ENCODE data around the gene NKAPD1. TPM values are rescaled to one million over a fixed set of nuclear protein-coding genes. Genes with fewer than 3 reads are reported as not detected.

NKAPD1 gene
- total and polyA plus RNA-seq, 2 donors (not counting 3 experiments of a cell fraction or from before 2014, with no cell fraction given): 7.2 to 16.7 TPM

GRCh38 chr11:112049777-112050176, 24.3 kb upstream of the NKAPD1 start:
- no peak overlapping the region for H2AFZ ChIP-seq (ENCODE audit: low read depth, low read length)
- no peaks in the 10 kb centered on the region for H4K20me1 ChIP-seq (replicated peaks; ENCODE audit: control insufficient read depth, extremely low read depth, insufficient read depth, low read length)
- H3K4me2 ChIP-seq (ENCODE audit: insufficient read depth, low read length): no peak overlapping the region
- peaks cover 7% of the 10 kb centered on the region for H3K79me2 ChIP-seq (ENCODE audit: control insufficient read depth, insufficient read depth, low read length)
- H3K27ac ChIP-seq (ENCODE audit: insufficient read depth, low read depth, low read length): no peak overlapping the region
- ChIA-PET POLR2A (no interaction called here), CTCF (no interaction called here)
- H3K9me3 ChIP-seq (replicated peaks; ENCODE audit: control insufficient read depth, insufficient read depth, low read length): no peaks in the 10 kb centered on the region
- FAIRE-seq: no peak
- BruUV-seq (replicated peaks): no TSS peak
- H3K36me3 ChIP-seq (ENCODE audit: control insufficient read depth in 2 of 2, extremely low read depth in 1 of 2, insufficient read depth in 2 of 2, low read length in 2 of 2): peaks cover 9 to 15% of the 10 kb centered on the region in 2 experiments
- H3K4me1 ChIP-seq (ENCODE audit: control insufficient read depth, extremely low read depth, insufficient read depth, low read length): peaks cover 10% of the 10 kb centered on the region
- dilution Hi-C loops (cut with MboI; ENCODE audit: extremely low pct_ligation_motif_present, low sequenced_read_pairs): no loop called here
- no peak overlapping the region for H3K9ac ChIP-seq (replicated peaks; ENCODE audit: extremely low read depth, insufficient read depth, low read length)
- no peaks in the 10 kb centered on the region for H3K27me3 ChIP-seq (ENCODE audit: control insufficient read depth in 2 of 2, insufficient read depth in 2 of 2, low read length in 2 of 2)
- intact Hi-C loops (cut with micrococcal nuclease): loop anchor here (1.0 kb wide), 1 partner anchor 9 kb away; no protein-coding TSS in a partner anchor
- H3K9me1 ChIP-seq (replicated peaks; ENCODE audit: control insufficient read depth, extremely low read depth, insufficient read depth, low read length): no peaks in the 10 kb centered on the region
- TF ChIP-seq CTCF (IDR thresholded peaks at IDR 0.05; ENCODE audit: extremely low read depth in 1 of 2, insufficient read depth in 1 of 2, low read depth in 1 of 2, low read length in 2 of 2) (no peak), POLR2AphosphoS5 (IDR thresholded peaks at IDR 0.05; ENCODE audit: insufficient read depth, low read depth, low read length) (no peak), POLR2A (IDR thresholded peaks at IDR 0.05; ENCODE audit: low read depth, low read length) (no peak), GATA2 (IDR thresholded peaks at IDR 0.05; ENCODE audit: insufficient read depth, insufficient read length, low read depth, low read length) (no peak), MAX (IDR thresholded peaks at IDR 0.05; ENCODE audit: insufficient read depth, insufficient read length) (no peak), MYC (IDR thresholded peaks at IDR 0.05; ENCODE audit: low read depth, low read length) (no peak), FOS (IDR thresholded peaks at IDR 0.05; ENCODE audit: borderline replicate concordance, insufficient read depth, low read length) (no peak), EZH2 (IDR thresholded peaks at IDR 0.05; ENCODE audit: borderline replicate concordance, low read depth, low read length, severe bottlenecking) (no peak), JUN (IDR thresholded peaks at IDR 0.05; ENCODE audit: borderline replicate concordance, insufficient read depth, insufficient read length, low read depth) (no peak)
- no peak overlapping the region for H3K4me3 ChIP-seq (replicated peaks in 1 of 3; ENCODE audit: insufficient read depth in 1 of 3, low read depth in 1 of 3, low read length in 3 of 3)
- DNase-seq (ENCODE audit: low read depth, low spot score): no peak
